ENCODE data around the gene CNIH3. TPM values are rescaled to one million over a fixed set of nuclear protein-coding genes. Genes with fewer than 3 reads are reported as not detected.

The CNIH3 gene
- total RNA-seq, 2 experiments from 2014 or later, result 1.8 to 2.5 TPM

DNA sequence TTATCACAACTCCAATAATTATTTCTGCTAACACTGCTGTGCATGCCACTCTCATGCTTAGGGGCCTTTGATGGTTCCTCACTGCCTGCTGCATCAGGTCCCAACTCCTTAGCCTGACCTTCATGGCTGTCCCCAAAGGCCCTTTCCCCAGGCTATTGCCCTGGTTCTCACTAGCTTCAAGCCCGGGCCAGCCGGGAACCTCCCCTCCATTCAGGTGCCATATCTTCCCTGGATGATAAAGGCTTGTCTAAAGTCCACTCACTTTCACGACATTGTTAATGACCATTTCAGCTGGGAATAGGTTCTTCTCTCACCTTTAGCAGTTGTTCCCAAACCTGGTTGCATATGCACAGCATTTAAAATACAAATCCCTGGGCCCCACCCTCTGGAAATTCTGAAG is 95.8 kb downstream of the CNIH3 start:
- Histone ChIP-seq H3K36me3 (ENCODE audit: insufficient read depth, low read length) (no peaks in the 10 kb centered on the region), H3K4me3 (ENCODE audit: low read length) (no peak overlapping the region), H3K27ac (ENCODE audit: low read depth in 1 of 2, low read length in 2 of 2) (no peak overlapping the region), H3K9me3 (ENCODE audit: control insufficient read depth in 1 of 2, insufficient read depth in 1 of 2, low read length in 2 of 2) (no peaks in the 10 kb centered on the region), H3K4me1 (ENCODE audit: insufficient read depth, low read length) (no peaks in the 10 kb centered on the region), H3K27me3 (ENCODE audit: control insufficient read depth in 1 of 2, insufficient read depth in 2 of 2, low read length in 2 of 2) (no peaks in the 10 kb centered on the region)
- Mint-ChIP-seq H3K4me3 (no peak overlapping the region), H3K36me3 (ENCODE audit: low read depth) (no peaks in the 10 kb centered on the region), H3K27me3 (peaks cover 10% of the 10 kb centered on the region), H3K9me3 (no peaks in the 10 kb centered on the region), H3K27ac (no peak overlapping the region), H3K4me1 (ENCODE audit: low read depth) (no peaks in the 10 kb centered on the region)
- ChIA-PET CTCF (no interaction called here), POLR2A (no interaction called here)
- DNase-seq (no peak), ATAC-seq (ENCODE audit: poor library complexity) (no peak)
- intact Hi-C loops (cut with DNase I, micrococcal nuclease), result no loop called here
- TF ChIP-seq, protein P1, sequence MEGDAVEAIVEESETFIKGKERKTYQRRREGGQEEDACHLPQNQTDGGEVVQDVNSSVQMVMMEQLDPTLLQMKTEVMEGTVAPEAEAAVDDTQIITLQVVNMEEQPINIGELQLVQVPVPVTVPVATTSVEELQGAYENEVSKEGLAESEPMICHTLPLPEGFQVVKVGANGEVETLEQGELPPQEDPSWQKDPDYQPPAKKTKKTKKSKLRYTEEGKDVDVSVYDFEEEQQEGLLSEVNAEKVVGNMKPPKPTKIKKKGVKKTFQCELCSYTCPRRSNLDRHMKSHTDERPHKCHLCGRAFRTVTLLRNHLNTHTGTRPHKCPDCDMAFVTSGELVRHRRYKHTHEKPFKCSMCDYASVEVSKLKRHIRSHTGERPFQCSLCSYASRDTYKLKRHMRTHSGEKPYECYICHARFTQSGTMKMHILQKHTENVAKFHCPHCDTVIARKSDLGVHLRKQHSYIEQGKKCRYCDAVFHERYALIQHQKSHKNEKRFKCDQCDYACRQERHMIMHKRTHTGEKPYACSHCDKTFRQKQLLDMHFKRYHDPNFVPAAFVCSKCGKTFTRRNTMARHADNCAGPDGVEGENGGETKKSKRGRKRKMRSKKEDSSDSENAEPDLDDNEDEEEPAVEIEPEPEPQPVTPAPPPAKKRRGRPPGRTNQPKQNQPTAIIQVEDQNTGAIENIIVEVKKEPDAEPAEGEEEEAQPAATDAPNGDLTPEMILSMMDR (IDR thresholded peaks at IDR 0.05), result no peak

DNA sequence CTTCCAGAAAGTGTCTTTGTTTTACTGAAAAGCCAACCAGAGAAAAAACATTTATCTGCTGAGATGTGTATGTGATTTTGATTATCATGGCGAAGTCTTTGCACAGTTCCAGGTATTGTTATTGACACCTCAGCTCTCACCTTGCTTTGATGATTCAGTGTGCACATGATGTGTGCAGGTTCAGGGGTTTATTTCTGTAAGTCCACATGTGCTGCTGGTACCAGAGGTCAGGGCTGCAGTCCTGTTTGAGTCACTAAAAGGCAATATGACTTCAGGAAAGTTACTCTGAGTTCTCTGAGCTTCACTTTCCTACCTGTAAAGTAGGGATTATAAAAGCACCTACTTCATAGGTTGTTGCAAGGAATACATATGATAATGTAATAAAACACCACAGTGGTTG is 97.1 kb downstream of the CNIH3 start:
- no peaks in the 10 kb centered on the region for H3K36me3 Mint-ChIP-seq (ENCODE audit: low read depth)
- no peaks in the 10 kb centered on the region for H3K27me3 ChIP-seq (ENCODE audit: control insufficient read depth in 1 of 2, insufficient read depth in 2 of 2, low read length in 2 of 2)
- H3K4me1 Mint-ChIP-seq (ENCODE audit: low read depth), result no peaks in the 10 kb centered on the region
- H3K4me1 ChIP-seq (ENCODE audit: insufficient read depth, low read length), result no peaks in the 10 kb centered on the region
- no peak overlapping the region for H3K4me3 Mint-ChIP-seq
- POLR2A ChIA-PET, result interaction anchor here (0.6 kb wide), 1 partner anchor 642 kb away, joined by 3 read pairs; no protein-coding TSS in a partner anchor
- no peak overlapping the region for H3K27ac Mint-ChIP-seq
- H3K4me3 ChIP-seq (ENCODE audit: low read length), result no peak overlapping the region
- no peaks in the 10 kb centered on the region for H3K9me3 Mint-ChIP-seq
- no peaks in the 10 kb centered on the region for H3K9me3 ChIP-seq (ENCODE audit: control insufficient read depth in 1 of 2, insufficient read depth in 1 of 2, low read length in 2 of 2)
- no peak overlapping the region for H3K27ac ChIP-seq (ENCODE audit: low read depth in 1 of 2, low read length in 2 of 2)
- no peak for ATAC-seq (ENCODE audit: poor library complexity)
- TF ChIP-seq, protein P1 (IDR thresholded peaks at IDR 0.05), result no peak
- intact Hi-C loops (cut with DNase I, micrococcal nuclease), result no loop called here
- H3K27me3 Mint-ChIP-seq, result peaks cover 19% of the 10 kb centered on the region
- H3K36me3 ChIP-seq (ENCODE audit: insufficient read depth, low read length), result no peaks in the 10 kb centered on the region
- DNase-seq, result no peak
- CTCF ChIA-PET, result no interaction called here

DNA sequence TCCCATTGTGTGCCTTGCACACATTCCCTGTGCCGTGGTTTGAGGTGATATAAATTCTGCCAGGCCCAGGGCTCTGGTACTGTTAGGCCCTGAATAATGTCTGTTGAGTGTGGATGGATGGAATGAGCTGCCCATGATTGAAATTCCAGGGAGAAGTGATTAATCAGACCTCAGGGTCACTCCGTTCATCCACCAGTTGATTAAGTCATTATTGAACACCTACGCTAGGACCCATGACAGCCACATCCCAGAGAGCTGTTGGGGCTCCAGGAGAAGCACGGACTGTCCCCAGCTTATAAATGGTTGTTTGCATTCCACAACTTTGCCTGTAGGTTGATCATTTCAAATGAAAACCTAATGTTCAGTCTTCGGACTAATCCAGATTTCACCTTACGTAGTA is 98.4 kb downstream of the CNIH3 start:
- CTCF ChIA-PET, result no interaction called here
- Histone ChIP-seq H3K27ac (ENCODE audit: low read depth in 1 of 2, low read length in 2 of 2) (no peak overlapping the region), H3K36me3 (ENCODE audit: insufficient read depth, low read length) (no peaks in the 10 kb centered on the region), H3K9me3 (ENCODE audit: control insufficient read depth in 1 of 2, insufficient read depth in 1 of 2, low read length in 2 of 2) (no peaks in the 10 kb centered on the region), H3K27me3 (ENCODE audit: control insufficient read depth in 1 of 2, insufficient read depth in 2 of 2, low read length in 2 of 2) (peaks cover 0 to 4% of the 10 kb centered on the region in 2 experiments), H3K4me3 (ENCODE audit: low read length) (no peak overlapping the region), H3K4me1 (ENCODE audit: insufficient read depth, low read length) (no peaks in the 10 kb centered on the region)
- Mint-ChIP-seq H3K4me3 (no peak overlapping the region), H3K36me3 (ENCODE audit: low read depth) (no peaks in the 10 kb centered on the region), H3K27ac (no peak overlapping the region), H3K9me3 (no peaks in the 10 kb centered on the region), H3K4me1 (ENCODE audit: low read depth) (no peaks in the 10 kb centered on the region), H3K27me3 (peaks cover 22% of the 10 kb centered on the region)
- intact Hi-C loops (cut with DNase I, micrococcal nuclease), result no loop called here
- POLR2A ChIA-PET, result no interaction called here
- DNase-seq (no peak), ATAC-seq (ENCODE audit: poor library complexity) (no peak)
- TF ChIP-seq, protein P1 (IDR thresholded peaks at IDR 0.05), result no peak
